H9 (cell line): ENCODE measurements around the gene MBNL1. TPM values are rescaled to one million over a fixed set of nuclear protein-coding genes. Genes with fewer than 3 reads are reported as not detected.

Experiments
- DNase-seq: peaks from one replicate; pipeline ENCODE4 v3.0.0-alpha.2; 2017
- H2AFZ ChIP-seq: one replicate; pipeline ENCODE4 v1.6.1; 2013; ENCODE audit warnings: mild to moderate bottlenecking, low read length, control low read depth, moderate library complexity
- H2AK5ac ChIP-seq: 2 replicates; pipeline ENCODE4 v1.6.1; 2013; ENCODE audit warnings: low read length, control low read depth, mixed read lengths; ENCODE audit not compliant: insufficient read length
- H2BK120ac ChIP-seq: one replicate; pipeline ENCODE4 v1.6.1; 2013; ENCODE audit warnings: low read depth, mild to moderate bottlenecking, low read length, control low read depth, inconsistent platforms; ENCODE audit not compliant: poor library complexity, severe bottlenecking
- H2BK12ac ChIP-seq: 2 replicates; pipeline ENCODE4 v1.6.1; 2013; ENCODE audit warnings: low read length, control low read depth, mixed read lengths, low read depth; ENCODE audit not compliant: insufficient read length
- H2BK15ac ChIP-seq: 2 replicates; pipeline ENCODE4 v1.6.1; 2013; ENCODE audit warnings: low read depth, low read length, control low read depth
- H2BK20ac ChIP-seq: one replicate; pipeline ENCODE4 v1.6.1; 2013; ENCODE audit warnings: low read depth, mild to moderate bottlenecking, low read length, control low read depth, inconsistent platforms; ENCODE audit not compliant: poor library complexity, severe bottlenecking
- H2BK5ac ChIP-seq: 2 replicates; pipeline ENCODE4 v1.6.1; 2013; ENCODE audit warnings: low read length, control low read depth, mixed read lengths; ENCODE audit not compliant: insufficient read length
- H3K14ac ChIP-seq: 2 replicates; pipeline ENCODE4 v1.6.1; 2013; ENCODE audit warnings: low read length, control low read depth; ENCODE audit not compliant: insufficient read depth
- H3K18ac ChIP-seq: 2 replicates; pipeline ENCODE4 v1.6.1; 2013; ENCODE audit warnings: low read depth, mild to moderate bottlenecking, mixed read lengths, low read length, control low read depth; ENCODE audit not compliant: insufficient read length
- H3K23ac ChIP-seq: 2 replicates; pipeline ENCODE4 v1.6.1; 2013; ENCODE audit warnings: low read length, control low read depth, mixed read lengths, low read depth; ENCODE audit not compliant: insufficient read length
- H3K23me2 ChIP-seq: 2 replicates; pipeline ENCODE4 v1.6.1; 2013; ENCODE audit warnings: low read depth, mild to moderate bottlenecking, mixed read lengths, low read length, control low read depth; ENCODE audit not compliant: insufficient read length, poor library complexity, severe bottlenecking
- H3K27ac ChIP-seq: 2 replicates; pipeline ENCODE4 v1.5.1; 2013; ENCODE audit warnings: low read length, control low read depth, mixed read lengths, low read depth; ENCODE audit not compliant: insufficient read length
- H3K27me3 ChIP-seq: 2 replicates; pipeline ENCODE4 v1.6.1; 2013; ENCODE audit warnings: low read length, control low read depth, inconsistent platforms; ENCODE audit not compliant: insufficient read depth
- H3K4ac ChIP-seq: 2 replicates; pipeline ENCODE4 v1.6.1; 2013; ENCODE audit warnings: low read depth, mild to moderate bottlenecking, control low read depth, inconsistent platforms, low read length, moderate library complexity
- H3K4me1 ChIP-seq: 2 replicates; pipeline ENCODE4 v1.6.1; 2013; ENCODE audit warnings: low read length, control low read depth, inconsistent platforms; ENCODE audit not compliant: insufficient read depth
- H3K4me2 ChIP-seq: 2 replicates; pipeline ENCODE4 v1.6.1; 2013; ENCODE audit warnings: low read length, control low read depth, mixed read lengths; ENCODE audit not compliant: insufficient read length, insufficient read depth
- H3K56ac ChIP-seq: 2 replicates; pipeline ENCODE4 v1.6.1; 2013; ENCODE audit warnings: low read depth, mild to moderate bottlenecking, mixed read lengths, low read length, control low read depth; ENCODE audit not compliant: insufficient read length
- H3K79me1 ChIP-seq: 2 replicates; pipeline ENCODE4 v1.6.1; 2013; ENCODE audit warnings: low read depth, mild to moderate bottlenecking, moderate library complexity, low read length, control low read depth, inconsistent platforms; ENCODE audit not compliant: insufficient read depth, poor library complexity, severe bottlenecking
- H3K79me2 ChIP-seq: 2 replicates; pipeline ENCODE4 v1.6.1; 2013; ENCODE audit warnings: low read length, control low read depth, inconsistent platforms; ENCODE audit not compliant: insufficient read depth
- H3K9ac ChIP-seq: 2 replicates; pipeline ENCODE4 v1.6.1; 2013; ENCODE audit warnings: low read length, control low read depth, mixed read lengths; ENCODE audit not compliant: insufficient read length; ENCODE audit errors: extremely low read depth
- H3K9me3 ChIP-seq: one replicate; pipeline ENCODE4 v1.6.1; 2013; ENCODE audit warnings: low read depth, low read length, inconsistent platforms; ENCODE audit not compliant: control insufficient read depth
- H3T11ph ChIP-seq: one replicate; pipeline ENCODE4 v1.6.1; 2013; ENCODE audit warnings: mild to moderate bottlenecking, low read length, control low read depth, inconsistent platforms
- H4K20me1 ChIP-seq: one replicate; pipeline ENCODE4 v1.6.1; 2013; ENCODE audit not compliant: control insufficient read depth, insufficient read length, insufficient read depth
- H4K5ac ChIP-seq: 2 replicates; pipeline ENCODE4 v1.6.1; 2013; ENCODE audit warnings: low read depth, mild to moderate bottlenecking, mixed read lengths, low read length, control low read depth; ENCODE audit not compliant: insufficient read length
- H4K8ac ChIP-seq: replicated peaks from 2 replicates; pipeline ENCODE4 v1.6.1; 2013; ENCODE audit warnings: low read length, control low read depth, mixed read lengths, low read depth; ENCODE audit not compliant: insufficient read length
- H4K91ac ChIP-seq: 2 replicates; pipeline ENCODE4 v1.6.1; 2013; ENCODE audit warnings: low read depth, mild to moderate bottlenecking, moderate library complexity, mixed read lengths, low read length, control low read depth; ENCODE audit not compliant: insufficient read length
- H3K27ac Mint-ChIP-seq, 3 experiments: 2 replicates in 2 of 3; 3 replicates in 1 of 3; pipeline ENCODE4 v1.8.0; 2020 to 2021; ENCODE audit warnings: mixed read lengths in 3 of 3, mild to moderate bottlenecking in 1 of 3, moderate library complexity in 1 of 3
- H3K27me3 Mint-ChIP-seq: 2 replicates; pipeline ENCODE4 v1.8.0; 2021; ENCODE audit warnings: low read depth, mild to moderate bottlenecking, moderate library complexity, mixed read lengths
- H3K36me3 Mint-ChIP-seq, 3 experiments: 2 replicates in 2 of 3; 3 replicates in 1 of 3; pipeline ENCODE4 v1.8.0; 2020 to 2021; ENCODE audit warnings: low read depth in 3 of 3, mixed read lengths in 3 of 3; ENCODE audit not compliant: insufficient read depth in 1 of 3
- H3K4me1 Mint-ChIP-seq, 2 experiments: 2 replicates each; pipeline ENCODE4 v1.8.0; 2020; ENCODE audit warnings: mixed read lengths in 2 of 2
- H3K4me3 Mint-ChIP-seq, 2 experiments: 2 replicates in 1 of 2; 3 replicates in 1 of 2; pipeline ENCODE4 v1.8.0; 2020 to 2021; ENCODE audit warnings: mild to moderate bottlenecking in 2 of 2, mixed read lengths in 2 of 2, moderate library complexity in 1 of 2
- H3K9me3 Mint-ChIP-seq, 2 experiments: 2 replicates in 1 of 2; 3 replicates in 1 of 2; pipeline ENCODE4 v1.8.0; 2020; ENCODE audit warnings: mild to moderate bottlenecking in 2 of 2, mixed read lengths in 2 of 2, moderate library complexity in 1 of 2
- WGBS: extraction: QIAGEN DNeasy Blood & Tissue Kit; methylation state at CpG from one replicate; pipeline ENCODE4 v1.1.7; 2013; ENCODE audit warnings: missing lambda C conversion rate, low lambda C conversion rate, mixed read lengths; ENCODE audit not compliant: insufficient read length; ENCODE audit errors: extremely low coverage; 5-methylcytosine and 5-hydroxymethylcytosine counted together
- total RNA-seq: library from RNA; stranded (reverse); gene quantifications from 2 replicates; pipeline ENCODE4 v1.2.1, GENCODE V29; 2021
- TF ChIP-seq, protein P1 (sequence below): fragments of 200-600 bp; sonication (generic); conservative IDR thresholded peaks from 3 replicates; pipeline ENCODE4 v1.8.0; 2021; ENCODE audit warnings: antibody characterized with exemption, mild to moderate bottlenecking

The MBNL1 gene
- total RNA-seq, 1 experiment from 2014 or later = 14.9 TPM

DNA sequence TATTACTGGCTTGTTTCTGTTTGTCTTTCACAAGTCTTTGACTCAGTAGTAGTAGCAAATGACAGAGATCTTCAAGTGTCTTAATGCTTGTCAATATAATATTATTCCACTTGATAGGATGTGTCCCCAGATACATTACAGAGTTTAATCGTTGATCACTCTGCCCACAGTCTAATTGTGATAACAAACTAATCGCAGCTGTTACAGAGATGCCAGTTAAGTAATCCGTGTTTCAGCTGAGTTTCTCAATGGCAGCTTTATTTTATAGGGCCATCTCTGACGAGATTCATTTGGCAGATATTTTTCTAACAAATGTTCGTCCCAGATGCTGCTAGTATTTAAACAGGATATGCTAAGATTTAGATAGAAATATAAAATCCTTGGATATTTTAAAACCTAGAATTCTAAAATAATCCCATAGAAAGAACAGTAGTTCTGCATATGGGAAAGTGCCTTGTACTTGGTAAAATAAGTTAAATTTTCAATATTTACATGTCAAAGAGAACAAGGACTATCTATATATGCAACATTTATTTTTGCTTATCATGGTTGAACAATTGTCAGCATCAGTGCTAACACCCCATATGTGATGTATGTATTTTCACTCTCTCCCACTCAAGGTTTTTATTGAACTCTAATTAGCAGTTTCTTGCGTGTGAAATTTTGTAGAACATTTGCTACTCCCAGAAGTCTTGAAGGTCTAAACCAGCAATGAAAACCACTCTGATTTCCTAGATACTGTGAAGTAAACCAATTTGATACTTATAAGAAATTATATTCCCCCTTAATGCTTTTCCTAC lies 185.5 kb downstream of the MBNL1 start:
- Histone ChIP-seq H3K4me2 (no peak overlapping the region), H4K20me1 (no peaks in the 10 kb centered on the region), H2BK12ac (no peak overlapping the region), H4K91ac (no peak overlapping the region), H4K5ac (no peak overlapping the region), H3K79me2 (no peaks in the 10 kb centered on the region), H3K27ac (no peak overlapping the region), H3K18ac (no peak overlapping the region), H3K79me1 (no peaks in the 10 kb centered on the region), H3K56ac (no peak overlapping the region), H3K23ac (no peak overlapping the region), H3K4me1 (no peaks in the 10 kb centered on the region), H3K23me2 (no peaks in the 10 kb centered on the region), H2BK120ac (no peak overlapping the region), H2AFZ (no peak overlapping the region), H2BK20ac (no peak overlapping the region), H3K9me3 (no peaks in the 10 kb centered on the region), H3K27me3 (no peaks in the 10 kb centered on the region), H3K4ac (no peak overlapping the region), H3T11ph (no peak overlapping the region), H3K14ac (no peak overlapping the region), H2AK5ac (no peak overlapping the region), H3K9ac (no peak overlapping the region), H2BK15ac (no peak overlapping the region), H2BK5ac (no peak overlapping the region), H4K8ac (no peak overlapping the region)
- TF ChIP-seq, protein P1, sequence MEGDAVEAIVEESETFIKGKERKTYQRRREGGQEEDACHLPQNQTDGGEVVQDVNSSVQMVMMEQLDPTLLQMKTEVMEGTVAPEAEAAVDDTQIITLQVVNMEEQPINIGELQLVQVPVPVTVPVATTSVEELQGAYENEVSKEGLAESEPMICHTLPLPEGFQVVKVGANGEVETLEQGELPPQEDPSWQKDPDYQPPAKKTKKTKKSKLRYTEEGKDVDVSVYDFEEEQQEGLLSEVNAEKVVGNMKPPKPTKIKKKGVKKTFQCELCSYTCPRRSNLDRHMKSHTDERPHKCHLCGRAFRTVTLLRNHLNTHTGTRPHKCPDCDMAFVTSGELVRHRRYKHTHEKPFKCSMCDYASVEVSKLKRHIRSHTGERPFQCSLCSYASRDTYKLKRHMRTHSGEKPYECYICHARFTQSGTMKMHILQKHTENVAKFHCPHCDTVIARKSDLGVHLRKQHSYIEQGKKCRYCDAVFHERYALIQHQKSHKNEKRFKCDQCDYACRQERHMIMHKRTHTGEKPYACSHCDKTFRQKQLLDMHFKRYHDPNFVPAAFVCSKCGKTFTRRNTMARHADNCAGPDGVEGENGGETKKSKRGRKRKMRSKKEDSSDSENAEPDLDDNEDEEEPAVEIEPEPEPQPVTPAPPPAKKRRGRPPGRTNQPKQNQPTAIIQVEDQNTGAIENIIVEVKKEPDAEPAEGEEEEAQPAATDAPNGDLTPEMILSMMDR = no peak
- no peaks in the 10 kb centered on the region; a peak in 1 of 7 replicates for H3K36me3 Mint-ChIP-seq
- no peak overlapping the region for H3K4me3 Mint-ChIP-seq
- H3K9me3 Mint-ChIP-seq = no peaks in the 10 kb centered on the region
- H3K27me3 Mint-ChIP-seq = no peaks in the 10 kb centered on the region
- peaks cover 6 to 7% of the 10 kb centered on the region in 2 experiments; a peak in 3 of 4 replicates for H3K4me1 Mint-ChIP-seq
- H3K27ac Mint-ChIP-seq = no peak overlapping the region
- no peak for DNase-seq
- no CpG with 5 or more reads among the region's 6 CpGs for WGBS
